Measurements from ENCODE around the gene KLK13. TPM values are rescaled to one million over a fixed set of nuclear protein-coding genes. Genes with fewer than 3 reads are reported as not detected.

The KLK13 gene
- total RNA-seq, 8 experiments from 2014 or later: 0.38 to 11.3 (median 1.5) TPM; not detected in 4

DNA sequence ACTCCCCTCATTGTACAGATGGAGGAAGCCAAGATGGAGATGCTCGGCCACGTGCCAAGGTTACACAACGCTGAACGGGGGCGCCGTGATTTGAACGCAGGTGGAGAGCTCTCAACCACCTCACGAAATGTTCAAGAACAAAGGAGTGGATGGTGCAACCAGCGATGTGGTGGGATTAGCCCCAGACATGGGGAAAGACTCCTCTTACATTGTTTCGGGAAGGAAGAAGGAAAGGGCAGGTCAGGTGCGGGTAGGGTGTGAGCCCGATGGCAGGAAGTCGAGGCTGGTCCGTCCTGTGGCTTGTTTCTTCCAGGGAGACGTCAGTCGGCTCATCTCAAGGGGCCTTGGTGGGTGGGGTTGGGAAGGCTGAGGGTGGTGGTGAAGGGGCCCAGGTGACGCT lies 24.9 kb upstream of the KLK13 start:
- in situ Hi-C loops (cut with MboI; ENCODE audit: low pct_unique_long_range_greater_than_20kb in 2 of 9, low sequenced_read_pairs in 9 of 9, unreplicated experiment in 9 of 9): loop anchor here in 2 of 9 experiments (10.0 kb wide), 2 partner anchors 65 to 155 kb away; partner anchors contain the start of gene KLK11 (in 1 of the 2)
- WGBS, 10 experiments: 80 to 97% (median 89%) methylated on average over 1 to 10 of the region's 17 CpGs; no CpG with 5 or more reads in 2 of the 10 experiments
- ATAC-seq (replicated peaks in 6 of 8): no peak
- H3K4me1 ChIP-seq (replicated peaks in 1 of 2): no peaks in the 10 kb centered on the region
- no peak overlapping the region for H3K27ac ChIP-seq
- H3K4me3 ChIP-seq: no peak overlapping the region

DNA sequence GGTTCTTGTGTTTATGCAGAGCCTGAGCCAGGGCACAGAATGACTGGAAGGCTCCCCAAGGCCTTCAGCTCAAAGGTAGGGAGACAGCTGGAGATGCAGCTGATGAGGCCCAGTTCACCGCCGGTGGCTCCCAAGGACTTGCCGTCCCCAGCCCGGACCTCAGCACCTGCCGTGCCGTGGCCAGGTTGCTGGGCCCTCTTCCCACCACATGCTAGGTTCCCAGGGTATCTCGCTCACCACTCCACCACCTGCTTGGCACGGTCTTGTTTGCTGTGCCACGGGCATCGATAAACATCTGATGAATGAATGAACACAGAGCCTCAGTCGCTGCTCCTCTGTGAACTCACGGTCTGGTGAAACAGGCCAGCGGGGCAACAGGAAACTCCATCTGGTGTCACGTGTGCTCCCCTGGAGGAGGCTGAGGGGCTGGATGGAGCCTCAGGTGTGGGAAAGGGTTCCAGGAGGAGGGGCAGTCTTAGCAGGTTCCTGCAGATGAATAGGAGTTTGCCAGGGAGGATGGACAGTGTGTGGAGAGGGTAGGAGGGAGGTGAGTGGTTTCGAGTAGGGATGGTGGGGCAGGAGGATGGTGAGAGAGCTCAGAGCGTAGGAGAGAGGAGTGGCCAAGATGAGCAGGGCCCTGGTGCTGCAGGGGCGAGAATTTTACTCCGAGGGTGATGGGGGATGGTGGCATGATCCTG lies 21.4 kb upstream of the KLK13 start:
- no peak overlapping the region for H3K27ac ChIP-seq
- in situ Hi-C loops (cut with MboI; ENCODE audit: low pct_unique_long_range_greater_than_20kb in 2 of 9, low sequenced_read_pairs in 9 of 9, unreplicated experiment in 9 of 9): no loop called here
- H3K4me3 ChIP-seq: no peak overlapping the region
- WGBS, 10 experiments: 40 to 100% (median 71%) methylated on average over 1 to 10 of the region's 18 CpGs; no CpG with 5 or more reads in 4 of the 10 experiments
- no peaks in the 10 kb centered on the region for H3K4me1 ChIP-seq (replicated peaks in 1 of 2)
- no peak for ATAC-seq (replicated peaks in 6 of 8)

- WGBS, 10 experiments: 27 to 86% (median 63%) methylated on average over 1 to 2 of the region's 7 CpGs; no CpG with 5 or more reads in 3 of the 10 experiments
- in situ Hi-C loops (cut with MboI; ENCODE audit: low pct_unique_long_range_greater_than_20kb in 2 of 9, low sequenced_read_pairs in 9 of 9, unreplicated experiment in 9 of 9): no loop called here
Observed at GRCh38 chr19:51084505-51084904, 19.6 kb upstream of the KLK13 start.

GRCh38 chr19:51083783-51084182 lies 18.9 kb upstream of the KLK13 start:
- ATAC-seq (replicated peaks in 6 of 8): no peak
- WGBS, 10 experiments: 58 to 87% (median 73%) methylated on average over 3 to 6 of the region's 14 CpGs; no CpG with 5 or more reads in 4 of the 10 experiments
- H3K27ac ChIP-seq: no peak overlapping the region

More at GRCh38 chr19:51084505-51084904, 19.6 kb upstream of the KLK13 start:
- ATAC-seq (replicated peaks in 6 of 8): no peak
- H3K27ac ChIP-seq: no peak overlapping the region
- H3K4me3 ChIP-seq: no peak overlapping the region
- H3K4me1 ChIP-seq (replicated peaks in 1 of 2): no peaks in the 10 kb centered on the region

DNA sequence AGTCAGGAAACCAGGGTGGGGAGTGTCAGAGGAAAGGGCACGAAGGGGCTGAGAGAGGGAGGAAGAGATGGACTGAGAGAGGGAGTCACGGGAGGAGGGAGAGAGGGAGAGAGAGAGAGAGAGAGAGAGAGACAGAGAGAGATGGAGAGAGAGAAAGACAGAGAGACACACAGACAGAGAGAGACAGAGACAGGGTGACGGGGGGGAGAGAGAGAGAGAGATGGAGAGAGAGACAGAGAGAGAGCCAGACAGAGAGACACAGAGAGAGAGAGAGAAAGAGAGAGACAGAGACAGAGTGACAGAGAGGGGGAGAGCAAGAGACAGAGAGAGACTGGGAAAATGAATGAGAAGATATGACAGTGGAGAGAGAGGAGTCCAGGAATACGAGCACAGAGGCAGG lies 18.3 kb upstream of the KLK13 start:
- ATAC-seq (replicated peaks in 6 of 8): peak in 1 of 8 experiments; percentile 28
- Histone ChIP-seq H3K4me3 (no peak overlapping the region), H3K27ac (no peak overlapping the region), H3K4me1 (replicated peaks in 1 of 2) (no peaks in the 10 kb centered on the region)
- in situ Hi-C loops (cut with MboI; ENCODE audit: low pct_unique_long_range_greater_than_20kb in 2 of 9, low sequenced_read_pairs in 9 of 9, unreplicated experiment in 9 of 9): no loop called here
- WGBS, 10 experiments: 0 to 58% (median 32%) methylated on average over 2 to 4 of the region's 4 CpGs; no CpG with 5 or more reads in 1 of the 10 experiments

More at GRCh38 chr19:51083783-51084182, 18.9 kb upstream of the KLK13 start:
- Histone ChIP-seq H3K4me1 (replicated peaks in 1 of 2) (no peaks in the 10 kb centered on the region), H3K4me3 (no peak overlapping the region)
- in situ Hi-C loops (cut with MboI; ENCODE audit: low pct_unique_long_range_greater_than_20kb in 2 of 9, low sequenced_read_pairs in 9 of 9, unreplicated experiment in 9 of 9): no loop called here

DNA sequence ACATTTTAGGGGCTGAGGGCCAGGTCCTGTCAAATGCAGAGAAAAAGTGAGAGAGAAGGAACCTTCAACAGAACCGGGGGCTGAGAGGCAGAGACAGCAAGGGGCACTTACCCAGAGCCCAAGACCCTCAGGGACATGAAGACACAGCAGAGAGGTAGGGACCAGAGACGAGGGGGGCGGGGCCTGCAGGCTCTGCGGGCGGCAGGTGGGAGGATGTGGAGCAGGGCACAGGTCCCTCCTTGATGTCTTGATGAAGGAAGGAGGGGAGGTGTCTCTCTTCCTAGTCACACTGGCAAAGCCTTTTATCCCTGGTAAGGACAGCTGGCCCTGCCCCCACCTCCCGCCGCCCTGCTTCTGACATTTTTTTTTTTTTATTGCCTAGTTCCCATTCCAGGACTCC lies 17.7 kb upstream of the KLK13 start, which contains the start of gene KLK14:
TSS of gene KLK14 (minus strand) at position 277 of the 400 bp plus-strand sequence. CDS start at position 4, 273 bp downstream.
- H3K4me3 ChIP-seq: no peak within 1 kb of the TSS
- ATAC-seq (replicated peaks in 6 of 8): no peak
- in situ Hi-C loops (cut with MboI; ENCODE audit: low pct_unique_long_range_greater_than_20kb in 2 of 9, low sequenced_read_pairs in 9 of 9, unreplicated experiment in 9 of 9): no loop called here
- 20% methylated on average over 1 of the region's 7 CpGs; no CpG with 5 or more reads in 9 of the 10 experiments for WGBS, 10 experiments
- H3K27ac ChIP-seq: no peak within 1 kb of the TSS
- no peaks in the 10 kb centered on the region for H3K4me1 ChIP-seq (replicated peaks in 1 of 2)

DNA sequence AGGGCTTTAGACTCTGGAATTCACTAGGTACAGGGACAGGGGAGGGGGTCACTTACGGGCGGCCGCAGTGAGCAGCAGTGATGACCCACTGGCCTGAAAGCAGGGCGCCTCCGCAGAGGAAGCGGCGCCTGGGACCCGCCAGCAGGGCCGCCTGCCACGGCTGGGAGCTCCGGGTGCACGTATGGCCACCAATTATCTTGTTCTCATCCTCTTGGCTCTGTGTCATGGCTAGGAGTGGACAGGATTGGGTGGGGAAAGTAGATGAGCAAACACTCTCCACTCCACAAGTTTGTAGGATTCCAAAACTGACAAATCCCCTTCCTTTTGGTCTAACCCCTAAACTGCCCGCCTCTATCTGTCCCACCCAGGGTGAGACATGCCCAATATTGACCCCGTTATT lies 16.6 kb upstream of the KLK13 start:
- 64 to 84% (median 77%) methylated on average over 1 to 9 of the region's 14 CpGs; no CpG with 5 or more reads in 3 of the 10 experiments for WGBS, 10 experiments
- Histone ChIP-seq H3K27ac (no peak overlapping the region), H3K4me1 (replicated peaks in 1 of 2) (no peaks in the 10 kb centered on the region), H3K4me3 (no peak overlapping the region)
- no peak for ATAC-seq (replicated peaks in 6 of 8)
- in situ Hi-C loops (cut with MboI; ENCODE audit: low pct_unique_long_range_greater_than_20kb in 2 of 9, low sequenced_read_pairs in 9 of 9, unreplicated experiment in 9 of 9): no loop called here

DNA sequence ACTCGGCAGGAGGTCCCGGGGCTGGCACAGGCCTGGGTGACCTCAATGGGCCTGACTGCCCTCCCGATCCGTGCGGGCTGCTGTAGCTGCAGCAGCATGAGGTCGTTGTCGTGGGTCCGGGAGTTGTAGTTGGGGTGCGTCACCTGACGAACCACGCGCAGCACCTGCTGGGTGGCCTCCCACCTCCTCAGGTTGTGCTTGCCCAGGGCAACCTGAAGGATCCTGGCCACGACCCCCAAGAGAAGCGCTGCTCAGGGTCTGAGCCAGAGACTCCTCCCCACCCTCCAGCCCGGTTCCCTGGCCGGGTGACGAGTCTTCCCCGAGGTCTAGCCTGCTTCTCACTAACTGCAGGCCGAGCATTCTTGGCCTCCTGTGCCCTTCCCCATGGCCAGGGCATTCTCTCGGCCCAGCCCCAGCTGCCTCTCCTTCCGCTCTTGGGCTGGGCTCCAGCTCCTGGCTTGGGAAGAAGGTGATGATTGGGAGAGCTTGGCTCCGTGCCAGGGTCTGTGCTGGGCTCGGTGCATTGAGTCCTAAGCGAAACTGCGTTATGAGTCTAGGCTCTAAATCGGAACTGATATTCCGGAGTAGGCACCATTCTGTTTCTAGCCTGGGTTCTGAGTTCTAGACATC lies 14.7 kb upstream of the KLK13 start:
- Histone ChIP-seq H3K4me3 (no peak overlapping the region), H3K4me1 (replicated peaks in 1 of 2) (no peaks in the 10 kb centered on the region), H3K27ac (no peak overlapping the region)
- ATAC-seq (replicated peaks in 6 of 8): no peak
- 50 to 100% (median 73%) methylated on average over 1 to 10 of the region's 27 CpGs; no CpG with 5 or more reads in 1 of the 10 experiments for WGBS, 10 experiments
- in situ Hi-C loops (cut with MboI; ENCODE audit: low pct_unique_long_range_greater_than_20kb in 2 of 9, low sequenced_read_pairs in 9 of 9, unreplicated experiment in 9 of 9): no loop called here

- H3K4me1 ChIP-seq (replicated peaks in 1 of 2): no peaks in the 10 kb centered on the region
- WGBS, 10 experiments: 53% methylated on average over 2 of the region's 6 CpGs; no CpG with 5 or more reads in 9 of the 10 experiments
- no peak for ATAC-seq (replicated peaks in 6 of 8)
- in situ Hi-C loops (cut with MboI; ENCODE audit: low pct_unique_long_range_greater_than_20kb in 2 of 9, low sequenced_read_pairs in 9 of 9, unreplicated experiment in 9 of 9): no loop called here
- H3K27ac ChIP-seq: no peak overlapping the region
- no peak overlapping the region for H3K4me3 ChIP-seq
Observed at GRCh38 chr19:51078731-51079130, 13.8 kb upstream of the KLK13 start.

DNA sequence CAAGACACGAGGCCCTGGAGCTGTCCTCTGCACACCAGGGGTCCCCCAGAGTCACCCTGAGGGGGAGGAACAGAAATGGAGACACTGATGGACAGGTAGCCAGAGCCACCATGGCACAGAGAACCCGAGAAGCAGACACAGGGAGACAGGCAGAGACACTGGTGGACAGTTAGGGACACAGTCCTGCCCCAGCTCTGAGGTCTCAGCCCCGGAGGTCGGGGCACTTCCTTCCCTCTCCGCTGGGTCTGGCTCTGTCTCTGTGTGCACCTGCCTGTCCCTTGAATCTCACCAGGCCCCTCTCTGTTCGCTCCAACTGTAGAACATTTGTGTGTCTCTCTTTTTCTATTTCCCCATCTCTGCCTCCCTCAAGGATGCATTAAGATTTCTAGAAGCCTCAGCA lies 13.2 kb upstream of the KLK13 start:
- no peaks in the 10 kb centered on the region for H3K4me1 ChIP-seq (replicated peaks in 1 of 2)
- in situ Hi-C loops (cut with MboI; ENCODE audit: low pct_unique_long_range_greater_than_20kb in 2 of 9, low sequenced_read_pairs in 9 of 9, unreplicated experiment in 9 of 9): no loop called here
- H3K4me3 ChIP-seq: no peak overlapping the region
- no peak for ATAC-seq (replicated peaks in 6 of 8)
- no peak overlapping the region for H3K27ac ChIP-seq
- WGBS, 10 experiments: 10 to 86% (median 64%) methylated on average over 1 to 3 of the region's 6 CpGs; no CpG with 5 or more reads in 5 of the 10 experiments

DNA sequence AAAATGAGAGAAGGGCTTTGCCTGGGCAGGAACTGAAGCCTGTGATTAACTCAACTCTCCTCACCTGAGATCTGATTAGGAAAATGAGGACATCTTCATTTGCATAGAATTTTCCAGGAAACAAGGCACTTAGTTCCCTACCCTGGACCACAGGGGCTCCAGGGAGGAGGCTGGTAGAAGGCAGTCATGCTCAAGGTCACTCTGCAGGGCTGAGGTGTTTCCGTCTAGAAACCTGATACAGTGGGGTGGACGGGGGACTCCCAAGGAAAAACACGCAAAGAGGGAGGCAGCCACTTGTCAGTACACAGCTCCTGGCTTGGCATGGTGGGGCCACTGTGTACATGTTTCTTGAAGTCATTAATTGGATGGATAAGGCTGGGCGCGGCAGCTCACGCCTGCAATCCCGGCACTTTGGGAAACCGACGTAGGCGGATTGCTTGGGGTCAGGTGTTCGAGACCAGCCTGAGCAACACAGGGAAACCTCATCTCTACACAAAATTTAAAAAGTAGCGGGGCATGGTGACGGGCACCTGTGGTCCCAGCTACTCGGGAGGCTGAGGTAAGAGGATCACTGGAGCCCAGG lies 11.8 kb upstream of the KLK13 start:
- ATAC-seq (replicated peaks in 6 of 8): no peak
- in situ Hi-C loops (cut with MboI; ENCODE audit: low pct_unique_long_range_greater_than_20kb in 2 of 9, low sequenced_read_pairs in 9 of 9, unreplicated experiment in 9 of 9): no loop called here
- WGBS, 10 experiments: 9 to 94% (median 80%) methylated on average over 1 to 13 of the region's 14 CpGs; no CpG with 5 or more reads in 1 of the 10 experiments

DNA sequence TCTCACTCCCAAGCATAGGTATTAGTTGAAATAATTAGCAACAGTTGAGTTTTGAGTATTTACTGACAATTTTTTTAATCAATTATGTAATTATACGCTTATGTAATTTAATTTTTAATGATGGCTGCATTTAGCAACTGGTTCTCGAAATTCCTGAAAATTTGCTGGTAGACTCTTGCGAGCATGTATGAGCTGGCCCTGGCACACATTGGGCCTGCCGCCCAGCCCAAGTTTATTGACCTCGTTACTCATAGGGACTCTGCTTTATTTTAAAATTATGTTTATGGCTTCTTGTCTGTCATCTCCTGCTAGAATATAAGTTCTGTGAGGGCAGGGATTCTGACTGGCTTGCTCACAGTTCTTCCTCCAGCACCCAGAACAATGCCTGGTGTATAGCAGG lies 11.1 kb upstream of the KLK13 start:
- WGBS, 10 experiments: 0 to 89% (median 70%) methylated on average over 1 to 5 of the region's 5 CpGs
- H3K27ac ChIP-seq: no peak overlapping the region
- no peak for ATAC-seq (replicated peaks in 6 of 8)
- in situ Hi-C loops (cut with MboI; ENCODE audit: low pct_unique_long_range_greater_than_20kb in 2 of 9, low sequenced_read_pairs in 9 of 9, unreplicated experiment in 9 of 9): no loop called here
- no peak overlapping the region for H3K4me3 ChIP-seq
- no peaks in the 10 kb centered on the region for H3K4me1 ChIP-seq (replicated peaks in 1 of 2)

More for the DNA sequence above, 11.8 kb upstream of the KLK13 start:
- Histone ChIP-seq H3K4me3 (no peak overlapping the region), H3K4me1 (replicated peaks in 1 of 2) (no peaks in the 10 kb centered on the region), H3K27ac (no peak overlapping the region)

DNA sequence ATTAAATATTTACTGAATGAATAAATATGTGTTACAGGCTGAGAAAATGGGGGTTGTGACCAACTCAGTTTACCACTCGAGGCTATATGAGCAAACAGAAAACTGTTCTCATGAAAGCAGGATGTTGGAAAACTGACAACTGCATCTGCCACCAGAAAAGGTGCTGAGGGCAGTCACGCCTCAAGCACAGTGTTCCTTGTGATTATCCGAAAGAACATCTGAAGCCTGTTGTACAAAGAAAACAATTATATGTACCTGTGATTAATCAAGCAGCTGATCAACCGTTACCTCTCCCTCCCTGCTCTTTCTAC lies 6.2 kb upstream of the KLK13 start:
- H3K27ac ChIP-seq: no peak overlapping the region
- 0 to 75% (median 51%) methylated on average over 2 to 4 of the region's 4 CpGs for WGBS, 10 experiments
- H3K4me3 ChIP-seq: no peak overlapping the region
- H3K4me1 ChIP-seq (replicated peaks in 1 of 2): no peaks in the 10 kb centered on the region
- in situ Hi-C loops (cut with MboI; ENCODE audit: low pct_unique_long_range_greater_than_20kb in 2 of 9, low sequenced_read_pairs in 9 of 9, unreplicated experiment in 9 of 9): no loop called here
- ATAC-seq (replicated peaks in 6 of 8): peak in 1 of 8 experiments; percentile 36
